GM20000 (cell line): ENCODE measurements around the gene P3H2.
A peak's percentile ranks its signal among the peaks of the same experiment; 100 is the strongest.

ENCODE experiments used
- DNase-seq: peaks from one replicate; pipeline ENCODE4 v3.0.0; 2012; ENCODE audit warnings: low spot score
- TF ChIP-seq, protein P1 (sequence below): IDR thresholded peaks from 2 replicates; pipeline ENCODE4 v1.5.1; 2012; ENCODE audit warnings: mild to moderate bottlenecking, control low read depth; ENCODE audit errors: extremely low read depth, missing control alignments

P3H2 gene

DNA sequence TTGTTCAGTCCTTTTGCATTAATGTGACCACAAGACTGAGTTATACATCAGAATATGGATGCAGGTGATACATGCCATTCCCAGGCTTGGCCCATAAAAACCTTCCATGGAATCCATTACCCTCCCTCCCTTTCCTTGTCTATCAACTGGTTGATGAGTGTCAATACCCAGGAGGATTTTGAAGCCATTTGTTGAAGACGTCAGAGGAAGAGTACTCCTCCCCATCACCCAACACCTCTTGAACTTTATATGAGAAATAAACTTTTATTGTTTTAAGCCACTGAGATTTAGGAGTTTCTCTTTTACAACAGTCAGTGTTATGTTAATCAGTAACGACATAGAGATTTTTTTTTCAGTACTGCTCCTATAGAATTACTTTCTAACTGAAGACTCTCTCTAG, 55.5 kb downstream of the P3H2 start:
- TF ChIP-seq, protein P1, sequence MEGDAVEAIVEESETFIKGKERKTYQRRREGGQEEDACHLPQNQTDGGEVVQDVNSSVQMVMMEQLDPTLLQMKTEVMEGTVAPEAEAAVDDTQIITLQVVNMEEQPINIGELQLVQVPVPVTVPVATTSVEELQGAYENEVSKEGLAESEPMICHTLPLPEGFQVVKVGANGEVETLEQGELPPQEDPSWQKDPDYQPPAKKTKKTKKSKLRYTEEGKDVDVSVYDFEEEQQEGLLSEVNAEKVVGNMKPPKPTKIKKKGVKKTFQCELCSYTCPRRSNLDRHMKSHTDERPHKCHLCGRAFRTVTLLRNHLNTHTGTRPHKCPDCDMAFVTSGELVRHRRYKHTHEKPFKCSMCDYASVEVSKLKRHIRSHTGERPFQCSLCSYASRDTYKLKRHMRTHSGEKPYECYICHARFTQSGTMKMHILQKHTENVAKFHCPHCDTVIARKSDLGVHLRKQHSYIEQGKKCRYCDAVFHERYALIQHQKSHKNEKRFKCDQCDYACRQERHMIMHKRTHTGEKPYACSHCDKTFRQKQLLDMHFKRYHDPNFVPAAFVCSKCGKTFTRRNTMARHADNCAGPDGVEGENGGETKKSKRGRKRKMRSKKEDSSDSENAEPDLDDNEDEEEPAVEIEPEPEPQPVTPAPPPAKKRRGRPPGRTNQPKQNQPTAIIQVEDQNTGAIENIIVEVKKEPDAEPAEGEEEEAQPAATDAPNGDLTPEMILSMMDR = no peak
- DNase-seq = no peak

DNA sequence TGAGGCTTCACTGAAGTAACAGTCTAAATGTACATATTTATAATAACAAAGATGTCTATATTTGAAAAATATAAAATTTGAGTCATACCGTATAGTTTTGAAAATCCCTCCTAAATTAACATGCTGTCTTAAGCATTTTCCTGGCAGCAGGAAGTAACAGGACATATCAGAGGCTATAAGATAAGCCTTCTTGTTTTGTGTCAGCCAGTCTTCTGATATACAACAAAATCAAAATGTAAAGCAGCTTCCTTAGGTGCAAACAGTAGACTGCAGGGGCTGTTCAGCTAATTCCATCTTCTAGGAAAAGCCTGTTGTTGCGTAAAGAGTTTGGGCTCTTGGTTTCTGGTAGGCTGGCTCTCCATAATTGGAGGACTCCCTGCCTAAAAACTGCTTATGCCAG, 56.0 kb downstream of the P3H2 start:
- TF ChIP-seq, protein P1 = no peak
- DNase-seq = no peak

DNA sequence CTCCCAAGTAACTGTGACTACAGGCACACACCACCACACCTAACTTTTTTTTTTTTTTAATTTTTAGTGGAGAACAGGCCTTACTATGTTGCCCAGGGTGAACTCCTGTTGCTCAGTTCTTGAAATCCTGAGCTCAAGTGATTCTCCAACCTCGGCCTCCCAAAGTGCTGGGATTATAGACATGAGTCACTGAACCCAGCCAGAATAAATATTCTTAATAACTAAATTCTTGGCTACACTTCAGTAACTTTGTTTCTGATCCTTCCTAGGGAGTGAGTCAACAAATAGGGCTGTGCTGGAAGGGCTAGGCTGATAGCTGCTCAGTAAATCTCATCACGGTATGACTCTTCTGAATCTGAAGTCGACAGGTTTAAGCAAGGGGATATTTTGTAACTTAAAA, 56.6 kb downstream of the P3H2 start:
- TF ChIP-seq, protein P1 = no peak
- DNase-seq = no peak

DNA sequence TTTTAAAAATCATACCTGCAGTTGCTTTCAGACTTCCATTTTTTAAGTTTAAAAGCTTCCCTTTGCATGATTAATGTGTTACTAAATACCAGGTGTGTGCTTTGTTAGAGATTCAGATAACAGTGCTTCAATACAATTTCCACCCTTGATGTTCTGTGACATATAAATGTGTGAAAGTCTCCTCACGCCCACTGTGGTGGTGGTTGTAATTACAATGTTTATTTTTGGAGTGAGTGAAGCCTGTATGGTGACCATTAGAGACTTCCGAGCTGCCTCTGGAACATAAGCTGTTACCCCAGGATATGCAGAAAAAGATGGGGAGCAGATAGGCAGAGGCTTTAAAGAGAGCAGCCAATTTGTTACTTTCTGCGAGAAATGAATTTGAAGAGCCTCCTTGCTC, 57.2 kb downstream of the P3H2 start:
- TF ChIP-seq, protein P1 = no peak
- peak; percentile 5 for DNase-seq

DNA sequence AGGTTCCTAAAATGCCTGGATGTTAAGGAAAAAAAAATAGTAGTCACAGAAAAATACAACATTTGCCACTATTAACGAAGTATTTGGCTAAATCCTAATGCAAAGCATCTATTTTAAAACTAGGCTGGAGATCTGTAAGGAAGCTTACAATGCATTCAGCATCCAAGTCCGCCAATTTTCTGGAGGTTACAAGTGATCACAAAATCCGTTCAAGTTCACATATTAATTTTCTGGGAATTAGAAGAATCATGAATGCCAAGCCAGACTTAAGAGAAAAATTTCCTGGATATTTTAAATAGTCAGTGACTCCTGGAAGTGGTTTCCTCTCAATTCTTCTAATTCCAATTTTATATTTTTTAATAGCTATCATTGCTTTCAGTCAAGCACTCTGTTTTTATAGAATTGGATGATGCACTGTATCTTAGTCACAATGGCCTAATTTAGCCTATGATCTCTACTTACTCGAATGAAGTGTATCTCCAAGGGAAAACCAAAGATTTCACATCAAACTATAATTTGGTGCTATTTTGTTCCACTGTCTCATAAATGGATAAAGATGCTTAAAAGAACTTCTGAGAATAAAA, 60.4 kb downstream of the P3H2 start:
- TF ChIP-seq, protein P1 = no peak
- DNase-seq = no peak

DNA sequence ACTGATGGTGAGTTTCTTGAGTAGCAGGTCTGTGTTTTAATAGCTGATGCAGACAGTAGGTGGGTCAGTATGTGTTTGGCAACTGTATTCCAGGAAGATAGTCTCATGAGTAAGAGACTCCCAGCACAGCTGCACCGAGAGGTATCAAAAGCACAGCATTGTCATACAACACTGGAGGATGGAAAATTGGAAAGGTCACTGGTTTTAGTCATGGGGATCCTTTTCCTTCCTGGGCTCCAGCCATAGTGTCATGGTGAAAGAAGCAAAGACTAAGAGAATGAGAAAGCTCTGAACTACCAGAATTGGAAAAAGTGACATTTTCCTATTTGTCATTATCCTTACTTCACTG, 61.5 kb downstream of the P3H2 start:
- no peak for DNase-seq
- TF ChIP-seq, protein P1 = no peak

DNA sequence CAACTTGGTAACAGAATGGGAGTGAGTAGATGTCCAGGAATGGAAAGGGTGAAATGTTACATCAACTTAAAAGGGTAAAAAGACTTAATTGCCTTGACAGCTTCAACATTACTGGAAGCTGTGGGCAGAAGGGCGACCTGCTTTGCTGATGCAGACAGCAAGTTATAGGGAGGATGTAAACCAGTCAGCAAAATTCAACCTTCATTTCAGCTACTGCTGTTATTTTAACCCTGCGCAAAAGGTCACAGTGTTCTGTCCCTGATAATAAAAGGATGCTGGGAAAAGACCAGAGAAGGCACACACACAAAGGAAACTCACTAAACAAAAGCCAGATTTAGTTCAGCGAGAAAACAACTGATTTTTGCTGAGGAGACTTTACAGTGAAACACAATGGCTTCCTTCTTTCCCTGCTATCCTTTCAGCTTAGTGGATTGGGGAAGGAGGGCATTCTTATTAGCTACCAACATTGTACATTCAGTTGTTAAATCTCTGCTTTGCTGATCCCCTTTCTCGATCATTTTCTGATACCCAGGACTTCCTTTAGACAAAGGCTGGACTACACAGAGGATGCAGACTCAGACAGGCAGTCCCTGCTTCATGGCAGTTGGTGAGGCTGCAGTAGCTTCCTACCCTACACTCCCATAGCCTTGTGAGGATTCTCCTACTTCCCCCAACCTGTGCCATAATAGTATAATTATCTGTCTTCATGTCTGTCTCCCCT, 62.0 kb downstream of the P3H2 start:
- no peak for DNase-seq
- TF ChIP-seq, protein P1 = no peak
